Astrocyte (in vitro differentiated cells and primary cell): Measurements from ENCODE around the gene NES.

Experiments used
- EZH2 ChIP-seq: IDR thresholded peaks from 2 replicates; pipeline ENCODE4 v1.6.1; 2012; ENCODE audit warnings: mild to moderate bottlenecking, low read length, inconsistent platforms; ENCODE audit not compliant: insufficient read depth
- TF ChIP-seq, protein P1 (sequence below): IDR thresholded peaks from 2 replicates; pipeline ENCODE4 v1.5.1; 2011; ENCODE audit warnings: low read depth, mild to moderate bottlenecking, inconsistent platforms, low read length, moderate library complexity; ENCODE audit not compliant: insufficient read depth

DNA sequence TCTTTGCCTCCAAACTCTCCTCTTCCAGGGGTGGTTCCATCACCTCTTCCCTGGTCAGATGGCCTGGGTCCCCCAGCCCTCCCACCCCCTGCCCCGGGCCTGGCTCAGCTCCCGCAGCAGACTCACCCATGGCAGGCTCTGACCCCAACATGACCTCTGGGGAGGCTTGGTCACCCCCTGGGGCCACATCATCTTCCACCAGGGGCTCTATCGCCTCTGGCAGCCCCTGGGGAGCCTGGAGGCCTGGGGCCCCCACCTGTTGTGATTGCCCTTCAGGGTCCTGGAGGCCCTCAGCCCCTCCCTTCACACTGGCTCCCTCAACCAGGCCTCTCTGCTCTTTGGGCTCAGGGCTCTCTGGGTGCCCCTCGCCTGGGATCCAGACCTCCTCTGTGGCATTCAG lies 6.4 kb downstream of the NES start:
- TF ChIP-seq EZH2: no peak
- TF ChIP-seq, protein P1, sequence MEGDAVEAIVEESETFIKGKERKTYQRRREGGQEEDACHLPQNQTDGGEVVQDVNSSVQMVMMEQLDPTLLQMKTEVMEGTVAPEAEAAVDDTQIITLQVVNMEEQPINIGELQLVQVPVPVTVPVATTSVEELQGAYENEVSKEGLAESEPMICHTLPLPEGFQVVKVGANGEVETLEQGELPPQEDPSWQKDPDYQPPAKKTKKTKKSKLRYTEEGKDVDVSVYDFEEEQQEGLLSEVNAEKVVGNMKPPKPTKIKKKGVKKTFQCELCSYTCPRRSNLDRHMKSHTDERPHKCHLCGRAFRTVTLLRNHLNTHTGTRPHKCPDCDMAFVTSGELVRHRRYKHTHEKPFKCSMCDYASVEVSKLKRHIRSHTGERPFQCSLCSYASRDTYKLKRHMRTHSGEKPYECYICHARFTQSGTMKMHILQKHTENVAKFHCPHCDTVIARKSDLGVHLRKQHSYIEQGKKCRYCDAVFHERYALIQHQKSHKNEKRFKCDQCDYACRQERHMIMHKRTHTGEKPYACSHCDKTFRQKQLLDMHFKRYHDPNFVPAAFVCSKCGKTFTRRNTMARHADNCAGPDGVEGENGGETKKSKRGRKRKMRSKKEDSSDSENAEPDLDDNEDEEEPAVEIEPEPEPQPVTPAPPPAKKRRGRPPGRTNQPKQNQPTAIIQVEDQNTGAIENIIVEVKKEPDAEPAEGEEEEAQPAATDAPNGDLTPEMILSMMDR: no peak
